ENCODE data around the gene MYH16. TPM values are rescaled to one million over a fixed set of nuclear protein-coding genes. Genes with fewer than 3 reads are reported as not detected.
"Not testable (repeated sequence)": the region's sequence is repeated elsewhere in the genome, so short reads cannot be mapped to it uniquely, and the experiment has no call there.

The MYH16 gene
- total and polyA plus RNA-seq, 2 donors (not counting 1 experiment from before 2014, with no cell fraction given), result not detected

DNA sequence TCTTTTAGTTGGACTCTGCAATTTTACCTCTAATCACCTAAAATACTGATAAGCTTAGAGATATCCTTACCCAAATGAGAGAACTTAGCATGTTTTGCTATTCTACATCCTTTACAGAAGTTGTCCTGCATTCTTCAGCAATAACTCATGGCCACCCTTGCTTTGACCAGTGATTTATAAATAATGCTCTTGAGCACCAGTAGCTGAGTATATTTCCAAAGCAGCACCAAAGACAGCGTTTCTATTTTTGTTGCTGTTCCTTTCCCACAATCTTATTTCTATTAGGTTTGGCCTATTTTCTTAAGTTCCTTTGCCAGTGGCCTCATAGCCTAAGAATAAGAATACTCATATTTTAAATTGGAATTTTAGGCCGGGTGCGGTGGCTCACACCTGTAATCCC lies 68.0 kb downstream of the MYH16 start:
- no peak overlapping the region for H3K4me3 Mint-ChIP-seq
- H2AFZ ChIP-seq (ENCODE audit: insufficient read depth, low read depth, low read length, poor library complexity, severe bottlenecking), result no peak overlapping the region
- no peak overlapping the region for H3K4me2 ChIP-seq (replicated peaks; ENCODE audit: low read depth, low read length, poor library complexity, severe bottlenecking)
- no CpG with 5 or more reads among the region's 3 CpGs for WGBS (ENCODE audit: insufficient coverage)
- no peaks in the 10 kb centered on the region for H3K27me3 Mint-ChIP-seq
- peaks cover 30% of the 10 kb centered on the region for H3K79me2 ChIP-seq (ENCODE audit: control insufficient read depth, insufficient read depth, low read length)
- no peak for ATAC-seq (ENCODE audit: low read depth)
- ChIA-PET POLR2A (no interaction called here), CTCF (no interaction called here)
- H3K9me3 Mint-ChIP-seq (ENCODE audit: insufficient read depth), result no peaks in the 10 kb centered on the region
- TF ChIP-seq, protein P1, sequence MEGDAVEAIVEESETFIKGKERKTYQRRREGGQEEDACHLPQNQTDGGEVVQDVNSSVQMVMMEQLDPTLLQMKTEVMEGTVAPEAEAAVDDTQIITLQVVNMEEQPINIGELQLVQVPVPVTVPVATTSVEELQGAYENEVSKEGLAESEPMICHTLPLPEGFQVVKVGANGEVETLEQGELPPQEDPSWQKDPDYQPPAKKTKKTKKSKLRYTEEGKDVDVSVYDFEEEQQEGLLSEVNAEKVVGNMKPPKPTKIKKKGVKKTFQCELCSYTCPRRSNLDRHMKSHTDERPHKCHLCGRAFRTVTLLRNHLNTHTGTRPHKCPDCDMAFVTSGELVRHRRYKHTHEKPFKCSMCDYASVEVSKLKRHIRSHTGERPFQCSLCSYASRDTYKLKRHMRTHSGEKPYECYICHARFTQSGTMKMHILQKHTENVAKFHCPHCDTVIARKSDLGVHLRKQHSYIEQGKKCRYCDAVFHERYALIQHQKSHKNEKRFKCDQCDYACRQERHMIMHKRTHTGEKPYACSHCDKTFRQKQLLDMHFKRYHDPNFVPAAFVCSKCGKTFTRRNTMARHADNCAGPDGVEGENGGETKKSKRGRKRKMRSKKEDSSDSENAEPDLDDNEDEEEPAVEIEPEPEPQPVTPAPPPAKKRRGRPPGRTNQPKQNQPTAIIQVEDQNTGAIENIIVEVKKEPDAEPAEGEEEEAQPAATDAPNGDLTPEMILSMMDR (IDR thresholded peaks at IDR 0.05), result no peak
- TF ChIP-seq EZH2 (IDR thresholded peaks at IDR 0.05; ENCODE audit: borderline replicate concordance, insufficient read depth, low read depth, low read length, poor library complexity, severe bottlenecking), result no peak
- no peaks in the 10 kb centered on the region for H3K4me1 ChIP-seq (ENCODE audit: control insufficient read depth in 2 of 2, insufficient read depth in 2 of 2, low read length in 2 of 2)
- no peak overlapping the region for H3K4me3 ChIP-seq (ENCODE audit: control extremely low read depth in 1 of 5, extremely low read depth in 1 of 5, insufficient read depth in 1 of 5, low read depth in 2 of 5, low read length in 4 of 5)
- no peaks in the 10 kb centered on the region for H3K4me1 Mint-ChIP-seq
- H3K9ac ChIP-seq (ENCODE audit: low read length), result no peak overlapping the region
- H3K27ac ChIP-seq (ENCODE audit: low read length in 2 of 2), result no peak overlapping the region
- H3K36me3 ChIP-seq (replicated peaks in 1 of 2; ENCODE audit: control extremely low read depth in 1 of 2, control insufficient read depth in 1 of 2, extremely low read depth in 1 of 2, insufficient read depth in 2 of 2, low read length in 1 of 2), result peaks cover 25 to 55% of the 10 kb centered on the region in 2 experiments
- DNase-seq, result no peak
- intact Hi-C loops (cut with micrococcal nuclease), result no loop called here
- peaks cover 29% of the 10 kb centered on the region for H4K20me1 ChIP-seq (ENCODE audit: control insufficient read depth, insufficient read depth, low read length, poor library complexity, severe bottlenecking)
- no peaks in the 10 kb centered on the region for H3K27me3 ChIP-seq (replicated peaks in 1 of 4; ENCODE audit: control extremely low read depth in 1 of 4, control insufficient read depth in 3 of 4, insufficient read depth in 4 of 4, low read length in 3 of 4)
- no peak overlapping the region for H3K27ac Mint-ChIP-seq
- H3K9me3 ChIP-seq (ENCODE audit: control extremely low read depth in 1 of 3, control insufficient read depth in 2 of 3, insufficient read depth in 1 of 3, low read length in 2 of 3), result no peaks in the 10 kb centered on the region

GRCh38 chr7:99344061-99344647 lies 71.5 kb downstream of the MYH16 start:
- Histone ChIP-seq H3K9ac (ENCODE audit: low read length) (no peak overlapping the region), H3K4me1 (ENCODE audit: control insufficient read depth in 2 of 2, insufficient read depth in 2 of 2, low read length in 2 of 2) (no peaks in the 10 kb centered on the region), H2AFZ (ENCODE audit: insufficient read depth, low read depth, low read length, poor library complexity, severe bottlenecking) (no peak overlapping the region), H3K4me3 (ENCODE audit: control extremely low read depth in 1 of 5, extremely low read depth in 1 of 5, insufficient read depth in 1 of 5, low read depth in 2 of 5, low read length in 4 of 5) (no peak overlapping the region), H3K27ac (ENCODE audit: low read length in 2 of 2) (no peak overlapping the region), H3K27me3 (replicated peaks in 1 of 4; ENCODE audit: control extremely low read depth in 1 of 4, control insufficient read depth in 3 of 4, insufficient read depth in 4 of 4, low read length in 3 of 4) (no peaks in the 10 kb centered on the region), H3K4me2 (replicated peaks; ENCODE audit: low read depth, low read length, poor library complexity, severe bottlenecking) (no peak overlapping the region), H3K36me3 (replicated peaks in 1 of 2; ENCODE audit: control extremely low read depth in 1 of 2, control insufficient read depth in 1 of 2, extremely low read depth in 1 of 2, insufficient read depth in 2 of 2, low read length in 1 of 2) (peaks cover 17 to 66% of the 10 kb centered on the region in 2 experiments), H3K9me3 (ENCODE audit: control extremely low read depth in 1 of 3, control insufficient read depth in 2 of 3, insufficient read depth in 1 of 3, low read length in 2 of 3) (no peaks in the 10 kb centered on the region), H3K79me2 (ENCODE audit: control insufficient read depth, insufficient read depth, low read length) (peaks cover 28% of the 10 kb centered on the region), H4K20me1 (ENCODE audit: control insufficient read depth, insufficient read depth, low read length, poor library complexity, severe bottlenecking) (peaks cover 9% of the 10 kb centered on the region)
- intact Hi-C loops (cut with micrococcal nuclease), result no loop called here
- WGBS (ENCODE audit: insufficient coverage), result 95% methylated on average over 9 of the region's 13 CpGs
- ChIA-PET POLR2A (no interaction called here), CTCF (interaction anchor here (1.4 kb wide), 1 partner anchor 21 kb away, joined by 3 read pairs; no protein-coding TSS in a partner anchor)
- DNase-seq (no peak), ATAC-seq (ENCODE audit: low read depth) (no peak)
- Mint-ChIP-seq H3K4me3 (no peak overlapping the region), H3K4me1 (no peaks in the 10 kb centered on the region), H3K27ac (no peak overlapping the region), H3K27me3 (no peaks in the 10 kb centered on the region), H3K9me3 (ENCODE audit: insufficient read depth) (no peaks in the 10 kb centered on the region)
- no peak for TF ChIP-seq EZH2 (IDR thresholded peaks at IDR 0.05; ENCODE audit: borderline replicate concordance, insufficient read depth, low read depth, low read length, poor library complexity, severe bottlenecking)
- TF ChIP-seq, protein P1 (IDR thresholded peaks at IDR 0.05), result no peak

GRCh38 chr7:99350641-99351040 lies 78.0 kb downstream of the MYH16 start:
- H3K4me1 ChIP-seq (ENCODE audit: control insufficient read depth in 2 of 2, insufficient read depth in 2 of 2, low read length in 2 of 2); H3K9ac ChIP-seq (ENCODE audit: low read length); ATAC-seq (ENCODE audit: low read depth); H3K4me3 ChIP-seq (ENCODE audit: control extremely low read depth in 1 of 5, extremely low read depth in 1 of 5, insufficient read depth in 1 of 5, low read depth in 2 of 5, low read length in 4 of 5); DNase-seq; H4K20me1 ChIP-seq (ENCODE audit: control insufficient read depth, insufficient read depth, low read length, poor library complexity, severe bottlenecking); H3K27ac Mint-ChIP-seq; H3K9me3 ChIP-seq (ENCODE audit: control extremely low read depth in 1 of 3, control insufficient read depth in 2 of 3, insufficient read depth in 1 of 3, low read length in 2 of 3); H3K27me3 ChIP-seq (replicated peaks in 1 of 4; ENCODE audit: control extremely low read depth in 1 of 4, control insufficient read depth in 3 of 4, insufficient read depth in 4 of 4, low read length in 3 of 4); H3K4me3 Mint-ChIP-seq; intact Hi-C loops (cut with micrococcal nuclease); CTCF ChIA-PET; H3K4me2 ChIP-seq (replicated peaks; ENCODE audit: low read depth, low read length, poor library complexity, severe bottlenecking); H3K9me3 Mint-ChIP-seq (ENCODE audit: insufficient read depth); H3K27me3 Mint-ChIP-seq; H3K4me1 Mint-ChIP-seq; H3K27ac ChIP-seq (ENCODE audit: low read length in 2 of 2); H2AFZ ChIP-seq (ENCODE audit: insufficient read depth, low read depth, low read length, poor library complexity, severe bottlenecking): not testable (repeated sequence)
- H3K36me3 ChIP-seq (replicated peaks in 1 of 2; ENCODE audit: control extremely low read depth in 1 of 2, control insufficient read depth in 1 of 2, extremely low read depth in 1 of 2, insufficient read depth in 2 of 2, low read length in 1 of 2), result peaks cover 4 to 66% of the 10 kb centered on the region in 2 experiments
- POLR2A ChIA-PET, result interaction anchor here (0.6 kb wide), 1 partner anchor 561 kb away, joined by 7 read pairs; no protein-coding TSS in a partner anchor
- WGBS (ENCODE audit: insufficient coverage), result 100% methylated on average over 3 of the region's 3 CpGs
- H3K79me2 ChIP-seq (ENCODE audit: control insufficient read depth, insufficient read depth, low read length), result peaks cover 10% of the 10 kb centered on the region

Data from B cell (primary cell).